NK-92 treated with Interleukin-12 subunit alpha and Interleukin-12 subunit beta, amount 100 ng/mL, for 24 hours (cell line): ENCODE data around the gene RAPGEF4.

ENCODE experiments used
- DNase-seq: peaks from one replicate; lab custom pipeline; 2025; lab: John Stamatoyannopoulos, UW

RAPGEF4 gene

GRCh38 chr2:173095356-173095755 is 359.7 kb downstream of the RAPGEF4 start:
- no peak for DNase-seq

- DNase-seq, result no peak
Measured at GRCh38 chr2:173099271-173099670, 363.6 kb downstream of the RAPGEF4 start.

DNA sequence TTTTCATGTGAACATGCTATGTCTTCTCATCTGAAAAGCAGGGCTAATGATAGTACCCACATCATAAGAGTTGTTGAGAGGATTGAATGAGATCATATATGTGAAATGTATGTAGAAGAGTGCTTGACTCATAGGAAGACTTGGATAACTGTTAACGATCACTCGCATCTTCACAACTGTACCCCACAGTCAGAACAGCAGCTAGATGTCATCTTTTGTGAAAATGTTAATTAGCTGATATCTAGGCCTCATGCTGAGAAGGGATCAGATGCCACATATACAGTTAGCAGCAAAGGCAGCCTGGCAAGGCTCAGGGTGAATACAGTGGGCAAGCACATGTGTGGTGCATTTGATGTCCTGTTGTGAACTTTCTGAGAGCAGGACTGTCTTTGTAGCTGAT is 364.2 kb downstream of the RAPGEF4 start:
- no peak for DNase-seq

- DNase-seq, result no peak
Measured at GRCh38 chr2:173101687-173102086, 366.0 kb downstream of the RAPGEF4 start.
